ENCODE results near the gene TRIM34.
"Not testable (repeated sequence)": the region's sequence is repeated elsewhere in the genome, so short reads cannot be mapped to it uniquely, and the experiment has no call there.

TRIM34 gene

GRCh38 chr11:5622802-5623201 lies 2.0 kb upstream of the TRIM34 start:
- no peak for DNase-seq

- no peak for DNase-seq
Observed at GRCh38 chr11:5625281-5625680, 480 bp downstream of the TRIM34 start.

- DNase-seq = no peak
Observed at GRCh38 chr11:5626196-5626595, 1.4 kb downstream of the TRIM34 start.

- no peak for DNase-seq
Observed at GRCh38 chr11:5631417-5631816, 6.6 kb downstream of the TRIM34 start.

GRCh38 chr11:5631969-5632635 lies 7.3 kb downstream of the TRIM34 start:
- no peak for DNase-seq

GRCh38 chr11:5639953-5640352 lies 15.2 kb downstream of the TRIM34 start:
- no peak for DNase-seq

- no peak for DNase-seq
Observed at GRCh38 chr11:5643585-5643984, 18.8 kb downstream of the TRIM34 start.

GRCh38 chr11:5646139-5646538 lies 21.3 kb downstream of the TRIM34 start:
- DNase-seq = no peak

GRCh38 chr11:5655474-5655873 lies 30.7 kb downstream of the TRIM34 start:
- no peak for DNase-seq

- not testable (repeated sequence) for DNase-seq
Observed at GRCh38 chr11:5656956-5657355, 32.2 kb downstream of the TRIM34 start.

GRCh38 chr11:5658318-5658717 lies 33.5 kb downstream of the TRIM34 start:
- no peak for DNase-seq

GRCh38 chr11:5663511-5663910 lies 38.7 kb downstream of the TRIM34 start:
- no peak for DNase-seq

GRCh38 chr11:5665051-5665570 lies 40.3 kb downstream of the TRIM34 start:
- no peak for DNase-seq

- no peak for DNase-seq
Observed at GRCh38 chr11:5665746-5666401, 41.1 kb downstream of the TRIM34 start.

GRCh38 chr11:5666402-5666793 lies 41.6 kb downstream of the TRIM34 start:
- no peak for DNase-seq

GRCh38 chr11:5671831-5672230 lies 47.0 kb downstream of the TRIM34 start:
- no peak for DNase-seq

GRCh38 chr11:5674391-5674790 lies 49.6 kb downstream of the TRIM34 start:
- DNase-seq = no peak

GRCh38 chr11:5679811-5680210 lies 55.0 kb downstream of the TRIM34 start:
- no peak for DNase-seq

- DNase-seq = not testable (repeated sequence)
Observed at GRCh38 chr11:5682890-5683441, 58.2 kb downstream of the TRIM34 start.

GRCh38 chr11:5683620-5684019 lies 58.8 kb downstream of the TRIM34 start:
- not testable (repeated sequence) for DNase-seq

GRCh38 chr11:5684036-5684645 lies 59.3 kb downstream of the TRIM34 start:
- DNase-seq = no peak

GRCh38 chr11:5684646-5685362 lies 60.0 kb downstream of the TRIM34 start, which contains the start of gene TRIM5:
TSS of gene TRIM5 (minus strand) at chr11:5685074. CDS start at chr11:5680177, 4,897 bp downstream.
- no peak for DNase-seq

GRCh38 chr11:5686426-5686825 lies 61.6 kb downstream of the TRIM34 start:
- DNase-seq = no peak

Measured in NCI-H1436 treated with DMSO at 0.1 percent for 48 hours (cell line).